SU-DHL-6 (cell line): ENCODE data around the gene C4orf51.

Experiments
- EZH2phosphoT487 ChIP-seq: fragments of 200-600 bp; sonication (generic), shearing (Covaris generic); conservative IDR thresholded peaks from 2 replicates; pipeline ENCODE4 v1.6.1; 2018; ENCODE audit warnings: mild to moderate bottlenecking, antibody characterized with exemption, low read length, moderate library complexity, mixed read lengths
- TF ChIP-seq, protein P1 (sequence below): fragments of 200-600 bp; sonication (generic); IDR thresholded peaks from one replicate; pipeline ENCODE4 v1.5.1; 2017; ENCODE audit warnings: antibody characterized with exemption, mild to moderate bottlenecking, low read length, moderate library complexity; ENCODE audit not compliant: insufficient read depth, poor library complexity, severe bottlenecking

DNA sequence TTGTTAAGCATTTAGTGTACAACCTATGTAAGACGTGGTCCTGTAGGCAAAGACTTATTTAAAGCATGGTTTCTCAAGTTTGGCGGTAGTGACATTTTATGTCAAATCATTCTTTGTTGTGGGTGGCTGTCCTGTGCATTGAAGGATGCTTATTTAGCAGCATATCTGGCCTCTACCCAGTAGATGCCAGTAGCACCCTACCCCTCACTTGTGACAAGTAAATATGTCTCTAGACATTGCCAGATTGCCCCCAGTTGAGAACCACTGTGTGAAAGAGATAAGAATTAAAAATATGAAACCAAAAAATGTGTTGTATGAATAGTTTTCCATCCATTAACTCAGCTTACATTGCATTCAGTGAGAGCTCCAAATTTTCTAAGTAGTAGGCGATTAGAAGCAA, 35.2 kb upstream of the C4orf51 start:
- TF ChIP-seq, protein P1, sequence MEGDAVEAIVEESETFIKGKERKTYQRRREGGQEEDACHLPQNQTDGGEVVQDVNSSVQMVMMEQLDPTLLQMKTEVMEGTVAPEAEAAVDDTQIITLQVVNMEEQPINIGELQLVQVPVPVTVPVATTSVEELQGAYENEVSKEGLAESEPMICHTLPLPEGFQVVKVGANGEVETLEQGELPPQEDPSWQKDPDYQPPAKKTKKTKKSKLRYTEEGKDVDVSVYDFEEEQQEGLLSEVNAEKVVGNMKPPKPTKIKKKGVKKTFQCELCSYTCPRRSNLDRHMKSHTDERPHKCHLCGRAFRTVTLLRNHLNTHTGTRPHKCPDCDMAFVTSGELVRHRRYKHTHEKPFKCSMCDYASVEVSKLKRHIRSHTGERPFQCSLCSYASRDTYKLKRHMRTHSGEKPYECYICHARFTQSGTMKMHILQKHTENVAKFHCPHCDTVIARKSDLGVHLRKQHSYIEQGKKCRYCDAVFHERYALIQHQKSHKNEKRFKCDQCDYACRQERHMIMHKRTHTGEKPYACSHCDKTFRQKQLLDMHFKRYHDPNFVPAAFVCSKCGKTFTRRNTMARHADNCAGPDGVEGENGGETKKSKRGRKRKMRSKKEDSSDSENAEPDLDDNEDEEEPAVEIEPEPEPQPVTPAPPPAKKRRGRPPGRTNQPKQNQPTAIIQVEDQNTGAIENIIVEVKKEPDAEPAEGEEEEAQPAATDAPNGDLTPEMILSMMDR: no peak
- TF ChIP-seq EZH2phosphoT487: no peak
